Stimulated activated CD8-positive, alpha-beta memory T cell treated with anti-CD3 and anti-CD28 coated beads, Interleukin-12 subunit alpha, Interleukin-12 subunit beta, amount 100 ng/mL, for 4 hours (primary cell): ENCODE results near the gene SEC22A.

Source experiments
- DNase-seq: peaks from one replicate; pipeline ENCODE4 v3.0.0-alpha.2; 2020; ENCODE audit warnings: low read depth

Gene SEC22A

GRCh38 chr3:123201557-123202427, at the start of gene SEC22A:
TSS of gene SEC22A (plus strand) at chr3:123201943. CDS start at chr3:123209218, 7,275 bp downstream.
- DNase-seq = peak; percentile 84

- DNase-seq = no peak
These were observed 49.1 kb upstream of the SEC22A start for GRCh38 chr3:123152687-123153086.

- no peak for DNase-seq
These were observed 48.4 kb upstream of the SEC22A start for GRCh38 chr3:123153125-123154019.

- DNase-seq = no peak
These were observed 47.4 kb upstream of the SEC22A start for GRCh38 chr3:123154020-123154985.

GRCh38 chr3:123155471-123156011, 46.2 kb upstream of the SEC22A start:
- DNase-seq = no peak

- no peak for DNase-seq
These were observed 45.3 kb upstream of the SEC22A start for GRCh38 chr3:123156276-123156995.

- no peak for DNase-seq
These were observed 44.5 kb upstream of the SEC22A start for GRCh38 chr3:123157209-123157597.

- DNase-seq = no peak
These were observed 44.0 kb upstream of the SEC22A start for GRCh38 chr3:123157598-123158287.

GRCh38 chr3:123158330-123158729, 43.4 kb upstream of the SEC22A start:
- no peak for DNase-seq

GRCh38 chr3:123158899-123159390, 42.8 kb upstream of the SEC22A start:
- no peak for DNase-seq

- no peak for DNase-seq
These were observed 41.7 kb upstream of the SEC22A start for GRCh38 chr3:123159926-123160635.

GRCh38 chr3:123161167-123161566, 40.6 kb upstream of the SEC22A start:
- no peak for DNase-seq

GRCh38 chr3:123163141-123163540, 38.6 kb upstream of the SEC22A start:
- DNase-seq = no peak

- DNase-seq = no peak
These were observed 36.6 kb upstream of the SEC22A start for GRCh38 chr3:123165163-123165562.

- no peak for DNase-seq
These were observed 34.1 kb upstream of the SEC22A start for GRCh38 chr3:123167686-123168085.

- no peak for DNase-seq
These were observed 33.6 kb upstream of the SEC22A start for GRCh38 chr3:123168122-123168521.

GRCh38 chr3:123168605-123169004, 33.1 kb upstream of the SEC22A start:
- no peak for DNase-seq

- DNase-seq = no peak
These were observed 32.2 kb upstream of the SEC22A start for GRCh38 chr3:123169492-123169929.

GRCh38 chr3:123169930-123170329, 31.8 kb upstream of the SEC22A start:
- DNase-seq = no peak
